Cardiac muscle cell (in vitro differentiated cells and primary cell): ENCODE data around the gene CD27. TPM values are rescaled to one million over a fixed set of nuclear protein-coding genes. Genes with fewer than 3 reads are reported as not detected.

Experiments used
- DNase-seq, 2 donors: peaks; one replicate each; pipeline versions ENCODE4 v3.0.0 to v3.0.0-alpha.2; 2010 to 2017; ENCODE audit warnings: low read depth in 1 of 2, low spot score in 1 of 2
- H3K27ac ChIP-seq: fragments of 200-600 bp; sonication (generic); 2 replicates; pipeline ENCODE4 v1.5.1; 2016
- H3K27me3 ChIP-seq: fragments of 200-600 bp; sonication (generic); 2 replicates; pipeline ENCODE4 v1.6.0; 2016; ENCODE audit warnings: control low read depth
- H3K36me3 ChIP-seq: fragments of 200-600 bp; sonication (generic); 2 replicates; pipeline ENCODE4 v1.5.1; 2016; ENCODE audit warnings: control low read depth
- H3K4me1 ChIP-seq: fragments of 200-600 bp; sonication (generic); 2 replicates; pipeline ENCODE4 v1.8.1; 2017; ENCODE audit warnings: low read depth, mild to moderate bottlenecking, mixed run types
- H3K4me3 ChIP-seq: fragments of 200-600 bp; sonication (generic); 2 replicates; pipeline ENCODE4 v1.5.1; 2016; ENCODE audit warnings: mild to moderate bottlenecking
- H3K9me3 ChIP-seq: fragments of 200-600 bp; sonication (generic); 2 replicates; pipeline ENCODE4 v1.5.1; 2017; ENCODE audit warnings: low read depth, mild to moderate bottlenecking, control low read depth
- polyA plus RNA-seq: library from polyadenylated mRNA; unstranded; fragments of >200 nt; fragmentation: Nextera tagmentation; extraction: Ambion mirVana; gene quantifications from 2 replicates; pipeline ENCODE4 v1.2.1, GENCODE V29; 2016
- total RNA-seq: library from RNA; depleted of rRNA; stranded (reverse); fragments of >200 nt; gene quantifications from 2 replicates; pipeline ENCODE4 v1.2.3, GENCODE V29; 2016
- TF ChIP-seq, protein P1 (sequence below): IDR thresholded peaks from 2 replicates; pipeline ENCODE4 v1.5.1; 2012; ENCODE audit warnings: low read depth, mild to moderate bottlenecking, low read length

CD27 gene
- total and polyA plus RNA-seq, 2 experiments from 2014 or later = 0.32 TPM; not detected in 1

DNA sequence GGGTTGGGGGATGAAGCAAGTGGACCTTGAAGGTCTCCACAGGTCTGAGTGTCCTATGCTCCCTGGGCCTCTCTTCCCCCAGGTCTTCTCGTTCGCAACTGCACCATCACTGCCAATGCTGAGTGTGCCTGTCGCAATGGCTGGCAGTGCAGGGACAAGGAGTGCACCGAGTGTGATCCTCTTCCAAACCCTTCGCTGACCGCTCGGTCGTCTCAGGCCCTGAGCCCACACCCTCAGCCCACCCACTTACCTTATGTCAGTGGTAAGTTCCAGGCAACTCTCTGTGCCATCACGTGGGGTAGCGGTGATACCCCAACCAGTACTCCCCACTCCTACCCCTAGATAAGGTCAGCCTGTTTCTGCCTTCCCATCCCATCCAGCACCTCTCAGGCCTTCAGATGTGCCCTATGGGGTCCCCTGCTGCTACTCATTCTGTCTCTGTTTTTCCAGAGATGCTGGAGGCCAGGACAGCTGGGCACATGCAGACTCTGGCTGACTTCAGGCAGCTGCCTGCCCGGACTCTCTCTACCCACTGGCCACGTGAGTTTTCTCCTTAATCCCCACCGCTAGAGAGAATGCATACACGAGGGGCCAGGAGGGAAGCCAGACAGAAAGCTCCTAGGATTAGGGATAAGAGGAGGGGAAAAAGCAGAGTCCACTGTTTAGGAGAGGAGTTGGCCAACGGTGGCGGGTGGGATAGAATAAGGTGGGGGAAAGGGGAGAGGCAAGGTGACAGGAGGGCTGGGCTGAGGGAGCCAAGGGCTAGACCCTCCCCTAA lies 5.5 kb downstream of the CD27 start:
- H3K27ac ChIP-seq = peak overlapping the region; percentile 92
- DNase-seq = no peak
- H3K9me3 ChIP-seq = no peaks in the 10 kb centered on the region
- no peaks in the 10 kb centered on the region for H3K27me3 ChIP-seq
- TF ChIP-seq, protein P1, sequence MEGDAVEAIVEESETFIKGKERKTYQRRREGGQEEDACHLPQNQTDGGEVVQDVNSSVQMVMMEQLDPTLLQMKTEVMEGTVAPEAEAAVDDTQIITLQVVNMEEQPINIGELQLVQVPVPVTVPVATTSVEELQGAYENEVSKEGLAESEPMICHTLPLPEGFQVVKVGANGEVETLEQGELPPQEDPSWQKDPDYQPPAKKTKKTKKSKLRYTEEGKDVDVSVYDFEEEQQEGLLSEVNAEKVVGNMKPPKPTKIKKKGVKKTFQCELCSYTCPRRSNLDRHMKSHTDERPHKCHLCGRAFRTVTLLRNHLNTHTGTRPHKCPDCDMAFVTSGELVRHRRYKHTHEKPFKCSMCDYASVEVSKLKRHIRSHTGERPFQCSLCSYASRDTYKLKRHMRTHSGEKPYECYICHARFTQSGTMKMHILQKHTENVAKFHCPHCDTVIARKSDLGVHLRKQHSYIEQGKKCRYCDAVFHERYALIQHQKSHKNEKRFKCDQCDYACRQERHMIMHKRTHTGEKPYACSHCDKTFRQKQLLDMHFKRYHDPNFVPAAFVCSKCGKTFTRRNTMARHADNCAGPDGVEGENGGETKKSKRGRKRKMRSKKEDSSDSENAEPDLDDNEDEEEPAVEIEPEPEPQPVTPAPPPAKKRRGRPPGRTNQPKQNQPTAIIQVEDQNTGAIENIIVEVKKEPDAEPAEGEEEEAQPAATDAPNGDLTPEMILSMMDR = no peak
- peak overlapping the region; percentile 25 for H3K4me3 ChIP-seq
- H3K36me3 ChIP-seq = no peaks in the 10 kb centered on the region
- peaks cover 24% of the 10 kb centered on the region for H3K4me1 ChIP-seq

DNA sequence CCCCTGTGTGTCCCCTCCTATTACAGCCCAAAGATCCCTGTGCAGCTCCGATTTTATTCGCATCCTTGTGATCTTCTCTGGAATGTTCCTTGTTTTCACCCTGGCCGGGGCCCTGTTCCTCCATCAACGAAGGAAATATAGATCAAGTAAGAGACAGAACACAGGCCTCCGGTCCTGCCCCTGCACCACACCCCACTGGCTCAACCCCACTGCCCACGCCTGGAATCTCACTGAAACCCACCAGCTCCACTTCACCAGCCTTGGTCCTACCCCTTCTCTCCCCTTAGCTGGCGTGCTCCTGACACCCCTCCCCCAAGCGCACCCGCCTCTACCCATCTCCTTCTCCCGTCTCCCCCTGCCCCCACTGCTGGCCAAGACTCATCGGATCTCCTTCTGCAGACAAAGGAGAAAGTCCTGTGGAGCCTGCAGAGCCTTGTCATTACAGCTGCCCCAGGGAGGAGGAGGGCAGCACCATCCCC lies 6.2 kb downstream of the CD27 start:
- Histone ChIP-seq H3K4me3 (peak overlapping the region; percentile 25), H3K27ac (peak overlapping the region; percentile 92), H3K36me3 (no peaks in the 10 kb centered on the region), H3K4me1 (peaks cover 24% of the 10 kb centered on the region), H3K27me3 (no peaks in the 10 kb centered on the region), H3K9me3 (no peaks in the 10 kb centered on the region)
- DNase-seq = no peak
- TF ChIP-seq, protein P1 = no peak

DNA sequence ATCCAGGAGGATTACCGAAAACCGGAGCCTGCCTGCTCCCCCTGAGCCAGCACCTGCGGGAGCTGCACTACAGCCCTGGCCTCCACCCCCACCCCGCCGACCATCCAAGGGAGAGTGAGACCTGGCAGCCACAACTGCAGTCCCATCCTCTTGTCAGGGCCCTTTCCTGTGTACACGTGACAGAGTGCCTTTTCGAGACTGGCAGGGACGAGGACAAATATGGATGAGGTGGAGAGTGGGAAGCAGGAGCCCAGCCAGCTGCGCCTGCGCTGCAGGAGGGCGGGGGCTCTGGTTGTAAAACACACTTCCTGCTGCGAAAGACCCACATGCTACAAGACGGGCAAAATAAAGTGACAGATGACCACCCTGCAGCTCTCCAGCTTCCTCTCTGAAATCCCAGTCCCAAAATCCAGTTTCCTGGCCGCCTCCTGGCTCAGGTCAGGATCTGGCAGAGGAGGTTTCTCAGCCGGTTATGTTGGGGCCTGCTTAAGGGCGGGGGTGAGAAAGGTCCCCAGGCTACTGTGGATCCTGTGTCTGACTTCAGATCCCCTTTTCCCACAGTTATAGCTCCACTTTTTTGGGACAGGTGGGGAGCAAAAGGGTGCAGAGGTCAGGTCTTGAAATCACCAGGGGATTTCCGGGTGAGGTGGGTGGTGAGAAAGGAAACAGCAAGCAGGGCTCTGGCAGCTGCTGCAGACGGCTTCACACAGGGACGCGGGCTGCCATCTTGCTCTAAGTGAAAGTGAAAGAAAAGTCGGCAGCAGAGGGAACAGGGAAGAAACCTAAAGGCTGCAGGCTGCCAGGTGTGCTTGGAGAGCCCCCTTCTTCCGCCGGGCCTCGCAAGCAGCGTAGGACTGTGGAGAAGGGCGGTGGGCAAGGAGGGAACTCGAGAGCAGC lies 6.8 kb downstream of the CD27 start, which contains the start of gene TAPBPL:
TSS of gene TAPBPL (plus strand) at position 695 of the 897 bp plus-strand sequence. CDS start 207 bp downstream, outside the sequence.
- TF ChIP-seq, protein P1 = no peak
- H3K9me3 ChIP-seq = no peaks in the 10 kb centered on the region
- H3K4me3 ChIP-seq = peak within 1 kb of the TSS; percentile 25
- H3K36me3 ChIP-seq = no peaks in the 10 kb centered on the region
- H3K4me1 ChIP-seq = peaks cover 24% of the 10 kb centered on the region
- peak within 1 kb of the TSS; percentile 92 for H3K27ac ChIP-seq
- peak; percentile 86 to 88 for DNase-seq
- H3K27me3 ChIP-seq = no peaks in the 10 kb centered on the region

DNA sequence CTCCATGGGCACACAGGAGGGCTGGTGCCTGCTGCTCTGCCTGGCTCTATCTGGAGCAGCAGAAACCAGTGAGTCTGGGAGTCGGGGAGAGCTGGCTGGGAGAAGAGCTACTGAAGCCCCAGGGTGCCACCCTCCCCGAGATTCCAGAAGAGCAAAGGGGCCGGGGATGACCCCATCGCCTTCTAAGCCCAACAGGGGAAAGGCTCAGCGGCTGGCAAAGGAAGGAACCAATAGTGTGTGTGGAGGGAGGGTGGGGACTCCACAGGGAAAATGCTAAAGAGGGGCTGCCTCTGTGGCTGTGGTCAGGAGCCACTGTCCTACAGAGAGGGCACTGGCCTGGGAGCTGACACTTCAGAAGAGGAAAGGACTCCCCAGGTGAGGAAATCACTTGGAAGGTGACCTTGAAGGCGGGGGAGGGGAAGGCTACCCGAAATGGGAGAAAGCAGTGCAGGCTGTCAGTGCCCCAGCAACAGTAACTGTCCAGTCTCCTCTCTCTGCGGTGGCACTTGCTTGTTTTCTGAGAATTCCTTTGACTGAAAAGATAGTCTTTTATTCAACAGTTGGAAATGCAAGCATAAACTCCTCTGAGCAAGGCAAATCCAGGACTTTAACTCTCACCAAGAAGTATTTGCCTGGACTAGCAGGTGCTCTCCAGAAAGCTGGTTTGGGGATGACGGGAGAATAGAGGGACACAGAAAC lies 7.6 kb downstream of the CD27 start:
- Histone ChIP-seq H3K36me3 (no peaks in the 10 kb centered on the region), H3K4me1 (peaks cover 24% of the 10 kb centered on the region), H3K27me3 (no peaks in the 10 kb centered on the region), H3K4me3 (no peak overlapping the region), H3K9me3 (no peaks in the 10 kb centered on the region), H3K27ac (peak overlapping the region; percentile 92)
- peak in 1 of 2 donors; percentile 15 for DNase-seq
- TF ChIP-seq, protein P1 = no peak
